K562 (cell line): ENCODE data around the gene DNMT1. TPM values are rescaled to one million over a fixed set of nuclear protein-coding genes. Genes with fewer than 3 reads are reported as not detected.

Experiments used
- CHD4 ChIP-seq: fragments of 200-600 bp; sonication (generic); IDR thresholded peaks from 3 replicates; pipeline ENCODE4 v1.6.1; 2012; ENCODE audit warnings: low read depth, mild to moderate bottlenecking, mixed read lengths, low read length, inconsistent platforms; ENCODE audit not compliant: insufficient read depth, insufficient replicate concordance, poor library complexity, severe bottlenecking
- CREBBP ChIP-seq: IDR thresholded peaks from one replicate; pipeline ENCODE4 v1.6.1; 2012; ENCODE audit warnings: low read depth, mild to moderate bottlenecking, control low read depth, inconsistent platforms, low read length
- CREM ChIP-seq: IDR thresholded peaks from 2 replicates; pipeline ENCODE4 v1.6.1; 2014; ENCODE audit warnings: antibody characterized with exemption, low read depth
- FOXK2 ChIP-seq, 2 experiments: fragments of 450-650 bp; IDR thresholded peaks in 1 of 2; conservative IDR thresholded peaks in 1 of 2; 2 replicates each; pipeline ENCODE4 v1.6.1; 2016; ENCODE audit warnings: low read depth in 2 of 2, mild to moderate bottlenecking in 1 of 2
- POLR2A ChIP-seq: fragments of 450-650 bp; conservative IDR thresholded peaks from 2 replicates; pipeline ENCODE4 v1.6.1; 2016
- ZNF121 ChIP-seq: sonication (generic); formaldehyde crosslinking; conservative IDR thresholded peaks from 2 replicates; pipeline ENCODE4 v1.8.0; 2022; ENCODE audit warnings: missing genetic modification reagents
- ZNF551 ChIP-seq: fragments of 250-450 bp; sonication (Bioruptor Pico); IDR thresholded peaks from 2 replicates; pipeline ENCODE4 v1.5.0; 2021; ENCODE audit warnings: mild to moderate bottlenecking, moderate library complexity
- ZNF79 ChIP-seq: fragments of 250-450 bp; sonication (Bioruptor Pico); IDR thresholded peaks from 2 replicates; pipeline ENCODE4 v1.4.0; 2020; ENCODE audit warnings: low read depth, mild to moderate bottlenecking, moderate library complexity
- polyA plus RNA-seq, 8 experiments: library from polyadenylated mRNA; depleted of rRNA in 4 of 8; stranded (reverse) in 5 of 8; unstranded in 3 of 8; fragments of >200 nt; fragmentation: Nextera tagmentation in 2 of 8; fragmentation: Illumina TruSeq in 1 of 8; extraction: Ambion mirVana in 2 of 8; extraction: Trizol in 1 of 8; gene quantifications; 2 replicates each; pipeline versions ENCODE4 v1.2.1 to v1.2.3, GENCODE V29; 2011 to 2014; ENCODE audit warnings: inconsistent platforms in 1 of 8, missing spikeins in 1 of 8
- total RNA-seq, 7 experiments: library from RNA; depleted of rRNA in 6 of 7; stranded (reverse); fragments of >200 nt in 6 of 7; fragmentation: Illumina TruSeq in 2 of 7; extraction: Trizol in 2 of 7; gene quantifications; 2 replicates each; pipeline versions ENCODE4 v1.2.1 to v1.2.3, GENCODE V29; 2011 to 2021; ENCODE audit warnings: low replicate concordance in 1 of 7
- TF ChIP-seq, protein P1 (sequence below): fragments of 250-450 bp; sonication (Bioruptor Pico); IDR thresholded peaks from 2 replicates; pipeline ENCODE4 v1.8.0; 2022; ENCODE audit warnings: inconsistent platforms, mild to moderate bottlenecking, moderate library complexity, borderline replicate concordance
- TF ChIP-seq, protein P2 (sequence below): fragments of 450-650 bp; formaldehyde crosslinking; IDR thresholded peaks from 2 replicates; pipeline ENCODE4 v1.4.0; 2020; ENCODE audit warnings: mild to moderate bottlenecking, moderate library complexity

Gene DNMT1
- total and polyA plus RNA-seq, 9 of the 15 experiments (the other 6 are each of a cell fraction or from before 2014, with no cell fraction given): 80.1 to 271 (median 121) TPM

- TF ChIP-seq CHD4 (no peak), FOXK2 (conservative IDR thresholded peaks at IDR 0.05 in 1 of 2, IDR thresholded peaks at IDR 0.05 in 1 of 2; ENCODE audit: low read depth in 2 of 2) (no peak), CREM (no peak), ZNF551 (no peak), ZNF121 (CRISPR knock-in tag) (no peak), ZNF79 (0 out of 2 replicates have a peak, but pooled peaks have one; percentile 30), POLR2A (no peak), CREBBP (no peak)
- TF ChIP-seq, protein P1, sequence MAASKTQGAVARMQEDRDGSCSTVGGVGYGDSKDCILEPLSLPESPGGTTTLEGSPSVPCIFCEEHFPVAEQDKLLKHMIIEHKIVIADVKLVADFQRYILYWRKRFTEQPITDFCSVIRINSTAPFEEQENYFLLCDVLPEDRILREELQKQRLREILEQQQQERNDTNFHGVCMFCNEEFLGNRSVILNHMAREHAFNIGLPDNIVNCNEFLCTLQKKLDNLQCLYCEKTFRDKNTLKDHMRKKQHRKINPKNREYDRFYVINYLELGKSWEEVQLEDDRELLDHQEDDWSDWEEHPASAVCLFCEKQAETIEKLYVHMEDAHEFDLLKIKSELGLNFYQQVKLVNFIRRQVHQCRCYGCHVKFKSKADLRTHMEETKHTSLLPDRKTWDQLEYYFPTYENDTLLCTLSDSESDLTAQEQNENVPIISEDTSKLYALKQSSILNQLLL (CRISPR knock-in tag): peak; percentile 92; the same call in 1 of the 2 replicates
- TF ChIP-seq, protein P2, sequence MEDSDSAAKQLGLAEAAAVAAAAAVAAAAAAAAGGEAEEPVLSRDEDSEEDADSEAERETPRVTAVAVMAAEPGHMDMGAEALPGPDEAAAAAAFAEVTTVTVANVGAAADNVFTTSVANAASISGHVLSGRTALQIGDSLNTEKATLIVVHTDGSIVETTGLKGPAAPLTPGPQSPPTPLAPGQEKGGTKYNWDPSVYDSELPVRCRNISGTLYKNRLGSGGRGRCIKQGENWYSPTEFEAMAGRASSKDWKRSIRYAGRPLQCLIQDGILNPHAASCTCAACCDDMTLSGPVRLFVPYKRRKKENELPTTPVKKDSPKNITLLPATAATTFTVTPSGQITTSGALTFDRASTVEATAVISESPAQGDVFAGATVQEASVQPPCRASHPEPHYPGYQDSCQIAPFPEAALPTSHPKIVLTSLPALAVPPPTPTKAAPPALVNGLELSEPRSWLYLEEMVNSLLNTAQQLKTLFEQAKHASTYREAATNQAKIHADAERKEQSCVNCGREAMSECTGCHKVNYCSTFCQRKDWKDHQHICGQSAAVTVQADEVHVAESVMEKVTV: no peak
- TF ChIP-seq, all 486 proteins: peak for 12
These were observed 11.9 kb downstream of the DNMT1 start (continued) for GRCh38 chr19:10182847-10183246.
